ENCODE measurements around the gene MAML1. TPM values are rescaled to one million over a fixed set of nuclear protein-coding genes. Genes with fewer than 3 reads are reported as not detected.
A peak's percentile ranks its signal among the peaks of the same experiment; 100 is the strongest.

The MAML1 gene
- total RNA-seq, 3 donors from 2014 or later (not counting 1 experiment from before 2014, with no cell fraction given): 28.8 to 45.4 (median 37.6) TPM

DNA sequence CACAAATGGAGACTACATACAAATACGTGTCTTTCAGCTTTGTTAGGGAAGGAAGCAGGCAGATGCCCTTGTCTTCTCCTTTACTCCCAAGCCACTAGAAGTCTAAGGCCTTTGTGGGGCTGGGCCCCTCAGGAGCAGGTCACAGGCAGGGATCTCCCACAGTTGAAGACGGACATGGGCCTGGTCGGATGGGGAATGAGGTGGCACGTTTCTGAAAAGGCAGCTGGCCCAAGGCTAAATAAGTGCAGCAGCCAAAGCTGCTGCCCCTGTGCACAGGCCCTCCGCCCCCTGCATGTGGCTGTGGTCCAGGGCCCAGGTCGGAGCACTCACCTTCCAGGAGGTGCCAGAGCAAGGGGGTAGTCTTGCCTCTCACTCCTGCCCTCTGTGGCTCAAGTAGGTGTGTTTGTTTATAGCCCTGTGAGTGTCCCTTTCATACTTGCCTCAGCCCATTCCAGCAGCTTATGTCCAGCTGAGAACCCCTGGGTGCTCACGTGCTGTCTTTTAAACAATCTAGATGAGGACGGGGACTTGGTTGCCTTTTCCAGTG lies 89.9 kb downstream of the MAML1 start:
- no peaks in the 10 kb centered on the region for H3K9me3 Mint-ChIP-seq
- peaks cover 7% of the 10 kb centered on the region for H3K36me3 Mint-ChIP-seq

DNA sequence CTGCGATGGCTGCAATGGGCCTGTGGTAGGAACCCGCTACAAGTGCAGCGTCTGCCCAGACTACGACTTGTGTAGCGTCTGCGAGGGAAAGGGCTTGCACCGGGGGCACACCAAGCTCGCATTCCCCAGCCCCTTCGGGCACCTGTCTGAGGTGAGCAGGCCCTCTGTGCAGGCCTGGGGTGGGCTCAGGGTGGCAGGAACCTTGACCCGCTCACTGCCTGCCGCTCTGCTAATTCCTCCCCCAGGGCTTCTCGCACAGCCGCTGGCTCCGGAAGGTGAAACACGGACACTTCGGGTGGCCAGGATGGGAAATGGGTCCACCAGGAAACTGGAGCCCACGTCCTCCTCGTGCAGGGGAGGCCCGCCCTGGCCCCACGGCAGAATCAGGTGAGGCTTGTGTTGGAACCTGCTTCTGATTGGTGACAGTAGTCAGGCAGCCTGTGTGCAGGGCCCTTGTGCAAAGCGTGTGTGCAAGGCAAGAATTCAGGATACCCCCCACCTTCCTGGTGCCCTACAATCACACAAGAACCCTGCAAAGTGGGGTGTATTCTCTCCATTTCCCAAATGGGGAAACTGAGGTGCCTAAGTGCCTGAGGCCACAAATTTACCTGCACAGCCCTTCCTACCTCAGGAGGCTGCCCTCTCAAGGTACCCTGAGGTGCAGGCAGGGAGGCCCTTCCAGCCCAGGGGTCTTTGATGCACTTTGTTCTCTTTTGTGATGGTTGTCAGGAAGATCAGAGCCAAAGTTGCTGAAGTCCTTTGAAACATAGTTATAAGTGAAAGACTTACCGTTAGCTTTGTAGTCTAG lies 91.5 kb downstream of the MAML1 start:
- intact Hi-C loops (cut with micrococcal nuclease): no loop called here
- H3K27me3 Mint-ChIP-seq (ENCODE audit: low read depth in 2 of 2): no peaks in the 10 kb centered on the region
- ATAC-seq (no peak), DNase-seq (peak in 1 of 2 donors; percentile 10)
- peaks cover 51% of the 10 kb centered on the region for H3K36me3 ChIP-seq (ENCODE audit: control insufficient read depth, insufficient read depth, low read length)
- H3K4me3 Mint-ChIP-seq: peak overlapping the region; percentile 53
- peaks cover 14% of the 10 kb centered on the region for H3K36me3 Mint-ChIP-seq
- WGBS (ENCODE audit: insufficient coverage): 95% methylated on average over 22 of the region's 22 CpGs
- H3K4me1 Mint-ChIP-seq: peaks cover 59 to 64% of the 10 kb centered on the region in 2 donors
- H3K4me3 ChIP-seq (ENCODE audit: low read length): no peak overlapping the region
- H3K4me1 ChIP-seq (ENCODE audit: control insufficient read depth, insufficient read depth, low read length): peaks cover 46% of the 10 kb centered on the region
- no peaks in the 10 kb centered on the region for H3K9me3 Mint-ChIP-seq
- TF ChIP-seq, protein P1, sequence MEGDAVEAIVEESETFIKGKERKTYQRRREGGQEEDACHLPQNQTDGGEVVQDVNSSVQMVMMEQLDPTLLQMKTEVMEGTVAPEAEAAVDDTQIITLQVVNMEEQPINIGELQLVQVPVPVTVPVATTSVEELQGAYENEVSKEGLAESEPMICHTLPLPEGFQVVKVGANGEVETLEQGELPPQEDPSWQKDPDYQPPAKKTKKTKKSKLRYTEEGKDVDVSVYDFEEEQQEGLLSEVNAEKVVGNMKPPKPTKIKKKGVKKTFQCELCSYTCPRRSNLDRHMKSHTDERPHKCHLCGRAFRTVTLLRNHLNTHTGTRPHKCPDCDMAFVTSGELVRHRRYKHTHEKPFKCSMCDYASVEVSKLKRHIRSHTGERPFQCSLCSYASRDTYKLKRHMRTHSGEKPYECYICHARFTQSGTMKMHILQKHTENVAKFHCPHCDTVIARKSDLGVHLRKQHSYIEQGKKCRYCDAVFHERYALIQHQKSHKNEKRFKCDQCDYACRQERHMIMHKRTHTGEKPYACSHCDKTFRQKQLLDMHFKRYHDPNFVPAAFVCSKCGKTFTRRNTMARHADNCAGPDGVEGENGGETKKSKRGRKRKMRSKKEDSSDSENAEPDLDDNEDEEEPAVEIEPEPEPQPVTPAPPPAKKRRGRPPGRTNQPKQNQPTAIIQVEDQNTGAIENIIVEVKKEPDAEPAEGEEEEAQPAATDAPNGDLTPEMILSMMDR (IDR thresholded peaks at IDR 0.05): no peak
- H3K9me3 ChIP-seq (ENCODE audit: control insufficient read depth, insufficient read depth, low read length): no peaks in the 10 kb centered on the region
- H3K27ac ChIP-seq (ENCODE audit: low read length): no peak overlapping the region
- H3K27me3 ChIP-seq (ENCODE audit: control insufficient read depth, insufficient read depth, low read length): no peaks in the 10 kb centered on the region
- H3K27ac Mint-ChIP-seq: peak overlapping the region; percentile 52 to 98

More for the DNA sequence above, 89.9 kb downstream of the MAML1 start:
- H3K27ac Mint-ChIP-seq: peak overlapping the region; percentile 97 to 98
- WGBS (ENCODE audit: insufficient coverage): 88% methylated on average over 8 of the region's 8 CpGs
- peak in 1 of 2 donors; percentile 27 for DNase-seq
- H3K4me3 ChIP-seq (ENCODE audit: low read length): no peak overlapping the region
- no peaks in the 10 kb centered on the region for H3K27me3 Mint-ChIP-seq (ENCODE audit: low read depth in 2 of 2)
- peaks cover 46 to 69% of the 10 kb centered on the region in 2 donors for H3K4me1 Mint-ChIP-seq
- intact Hi-C loops (cut with micrococcal nuclease): no loop called here
- no peak overlapping the region for H3K27ac ChIP-seq (ENCODE audit: low read length)
- no peak for ATAC-seq
- H3K27me3 ChIP-seq (ENCODE audit: control insufficient read depth, insufficient read depth, low read length): no peaks in the 10 kb centered on the region
- H3K36me3 ChIP-seq (ENCODE audit: control insufficient read depth, insufficient read depth, low read length): peaks cover 38% of the 10 kb centered on the region
- TF ChIP-seq, protein P1 (IDR thresholded peaks at IDR 0.05): no peak
- H3K4me1 ChIP-seq (ENCODE audit: control insufficient read depth, insufficient read depth, low read length): peaks cover 57% of the 10 kb centered on the region
- H3K4me3 Mint-ChIP-seq: peak overlapping the region; percentile 96
- H3K9me3 ChIP-seq (ENCODE audit: control insufficient read depth, insufficient read depth, low read length): no peaks in the 10 kb centered on the region

- no peak for ATAC-seq
- Histone ChIP-seq H3K4me1 (ENCODE audit: control insufficient read depth, insufficient read depth, low read length) (peaks cover 40% of the 10 kb centered on the region), H3K4me3 (ENCODE audit: low read length) (no peak overlapping the region), H3K27me3 (ENCODE audit: control insufficient read depth, insufficient read depth, low read length) (no peaks in the 10 kb centered on the region), H3K9me3 (ENCODE audit: control insufficient read depth, insufficient read depth, low read length) (no peaks in the 10 kb centered on the region), H3K27ac (ENCODE audit: low read length) (no peak overlapping the region), H3K36me3 (ENCODE audit: control insufficient read depth, insufficient read depth, low read length) (peaks cover 56% of the 10 kb centered on the region)
- Mint-ChIP-seq H3K27ac (peak overlapping the region; percentile 52 to 98), H3K9me3 (no peaks in the 10 kb centered on the region), H3K4me3 (peak overlapping the region; percentile 53), H3K4me1 (peaks cover 59 to 60% of the 10 kb centered on the region in 2 donors), H3K27me3 (ENCODE audit: low read depth in 2 of 2) (no peaks in the 10 kb centered on the region), H3K36me3 (peaks cover 19% of the 10 kb centered on the region)
- DNase-seq: no peak
- TF ChIP-seq, protein P1 (IDR thresholded peaks at IDR 0.05): no peak
- intact Hi-C loops (cut with micrococcal nuclease): no loop called here
- 97% methylated on average over 3 of the region's 3 CpGs for WGBS (ENCODE audit: insufficient coverage)
Measured at GRCh38 chr5:179824745-179825112, 92.1 kb downstream of the MAML1 start.
